Measurements from ENCODE around the gene TXLNB. TPM values are rescaled to one million over a fixed set of nuclear protein-coding genes. Genes with fewer than 3 reads are reported as not detected.

The TXLNB gene
- total RNA-seq, 1 donor from 2014 or later = 2.4 TPM

DNA sequence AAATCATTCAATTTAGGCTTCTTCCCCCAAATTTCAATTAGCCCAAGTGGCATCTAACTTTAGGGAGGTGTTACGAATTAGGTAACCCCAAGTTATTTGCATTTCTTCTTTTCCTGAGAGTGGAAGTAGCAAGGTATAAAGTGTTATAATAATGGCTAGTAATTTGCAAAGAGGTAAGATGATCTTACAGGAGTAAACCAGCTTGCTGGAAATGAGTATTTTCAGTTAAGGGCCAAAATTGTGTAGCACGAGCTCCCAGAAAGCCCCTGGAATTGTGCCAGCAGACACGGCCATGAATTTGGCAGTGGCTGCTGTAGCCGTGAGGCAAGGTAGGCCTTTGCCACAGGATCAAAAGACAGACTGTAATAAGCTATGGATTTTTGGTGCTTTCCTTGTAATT, 44.7 kb upstream of the TXLNB start:
- ChIA-PET CTCF (interaction anchor here (0.8 to 1.6 kb wide), 2 partner anchors 28 to 117 kb away, joined by 3 to 8 read pairs; no protein-coding TSS in a partner anchor), POLR2A (interaction anchor here (0.8 kb wide), 1 partner anchor 64 kb away, joined by 8 read pairs; no protein-coding TSS in a partner anchor)
- TF ChIP-seq, protein P1, sequence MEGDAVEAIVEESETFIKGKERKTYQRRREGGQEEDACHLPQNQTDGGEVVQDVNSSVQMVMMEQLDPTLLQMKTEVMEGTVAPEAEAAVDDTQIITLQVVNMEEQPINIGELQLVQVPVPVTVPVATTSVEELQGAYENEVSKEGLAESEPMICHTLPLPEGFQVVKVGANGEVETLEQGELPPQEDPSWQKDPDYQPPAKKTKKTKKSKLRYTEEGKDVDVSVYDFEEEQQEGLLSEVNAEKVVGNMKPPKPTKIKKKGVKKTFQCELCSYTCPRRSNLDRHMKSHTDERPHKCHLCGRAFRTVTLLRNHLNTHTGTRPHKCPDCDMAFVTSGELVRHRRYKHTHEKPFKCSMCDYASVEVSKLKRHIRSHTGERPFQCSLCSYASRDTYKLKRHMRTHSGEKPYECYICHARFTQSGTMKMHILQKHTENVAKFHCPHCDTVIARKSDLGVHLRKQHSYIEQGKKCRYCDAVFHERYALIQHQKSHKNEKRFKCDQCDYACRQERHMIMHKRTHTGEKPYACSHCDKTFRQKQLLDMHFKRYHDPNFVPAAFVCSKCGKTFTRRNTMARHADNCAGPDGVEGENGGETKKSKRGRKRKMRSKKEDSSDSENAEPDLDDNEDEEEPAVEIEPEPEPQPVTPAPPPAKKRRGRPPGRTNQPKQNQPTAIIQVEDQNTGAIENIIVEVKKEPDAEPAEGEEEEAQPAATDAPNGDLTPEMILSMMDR (IDR thresholded peaks at IDR 0.05) = no peak
- Mint-ChIP-seq H3K36me3 (ENCODE audit: low read depth) (no peaks in the 10 kb centered on the region), H3K4me1 (peaks cover 9% of the 10 kb centered on the region), H3K27ac (no peak overlapping the region), H3K4me3 (no peak overlapping the region), H3K9me3 (peaks cover 2% of the 10 kb centered on the region), H3K27me3 (no peaks in the 10 kb centered on the region)
- ATAC-seq (ENCODE audit: low read depth) (no peak), DNase-seq (no peak)
- intact Hi-C loops (cut with micrococcal nuclease) = loop anchor here (2.0 kb wide), 1 partner anchor 24 kb away; no protein-coding TSS in a partner anchor

DNA sequence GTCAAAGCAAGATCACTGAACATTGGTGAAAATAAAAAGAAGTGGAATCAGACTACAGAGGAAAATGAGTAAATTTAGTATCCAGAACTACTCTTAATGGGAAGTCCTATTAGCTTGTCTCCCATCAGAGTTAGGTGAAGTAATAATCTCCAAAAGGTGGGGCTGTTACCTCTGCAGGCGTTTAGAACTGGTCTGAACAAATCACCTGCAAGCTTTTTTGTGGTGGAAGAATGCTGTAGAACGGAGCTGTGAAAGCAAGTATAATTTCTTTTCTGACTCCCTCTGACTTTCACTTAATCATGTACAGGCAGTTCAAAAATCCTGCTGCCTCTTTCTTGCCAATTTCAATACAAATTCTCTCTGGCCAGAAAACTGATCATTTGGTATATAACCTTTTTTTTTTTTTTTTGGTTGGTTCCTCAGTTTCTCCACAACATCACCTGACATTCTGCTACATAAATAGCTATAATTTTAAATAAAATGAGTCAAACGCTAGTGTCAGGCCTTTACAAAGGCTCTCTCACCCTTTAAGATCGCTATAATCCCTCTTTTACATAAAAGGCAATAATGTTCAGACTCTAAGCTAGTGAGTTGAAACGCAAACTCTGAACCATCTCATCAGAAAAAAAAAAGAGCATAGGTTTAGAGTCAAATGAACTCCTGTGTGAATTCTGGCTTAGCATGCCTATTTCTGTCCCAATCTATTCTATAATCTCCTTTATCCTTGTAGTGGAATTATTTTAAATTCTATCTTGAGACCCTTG, 43.8 kb upstream of the TXLNB start:
- Mint-ChIP-seq H3K9me3 (no peaks in the 10 kb centered on the region), H3K27ac (no peak overlapping the region), H3K4me1 (peaks cover 9% of the 10 kb centered on the region), H3K36me3 (ENCODE audit: low read depth) (no peaks in the 10 kb centered on the region), H3K27me3 (no peaks in the 10 kb centered on the region), H3K4me3 (no peak overlapping the region)
- ChIA-PET POLR2A (interaction anchor here (0.8 kb wide), 1 partner anchor 63 kb away, joined by 8 read pairs; no protein-coding TSS in a partner anchor), CTCF (interaction anchor here (0.8 to 1.6 kb wide), 5 partner anchors 29 to 116 kb away, joined by 3 to 8 read pairs (median 4); no protein-coding TSS in a partner anchor)
- TF ChIP-seq, protein P1 (IDR thresholded peaks at IDR 0.05) = no peak
- DNase-seq (no peak), ATAC-seq (ENCODE audit: low read depth) (no peak)
- intact Hi-C loops (cut with micrococcal nuclease) = loop anchor here (2.0 kb wide), 1 partner anchor 25 kb away; no protein-coding TSS in a partner anchor

DNA sequence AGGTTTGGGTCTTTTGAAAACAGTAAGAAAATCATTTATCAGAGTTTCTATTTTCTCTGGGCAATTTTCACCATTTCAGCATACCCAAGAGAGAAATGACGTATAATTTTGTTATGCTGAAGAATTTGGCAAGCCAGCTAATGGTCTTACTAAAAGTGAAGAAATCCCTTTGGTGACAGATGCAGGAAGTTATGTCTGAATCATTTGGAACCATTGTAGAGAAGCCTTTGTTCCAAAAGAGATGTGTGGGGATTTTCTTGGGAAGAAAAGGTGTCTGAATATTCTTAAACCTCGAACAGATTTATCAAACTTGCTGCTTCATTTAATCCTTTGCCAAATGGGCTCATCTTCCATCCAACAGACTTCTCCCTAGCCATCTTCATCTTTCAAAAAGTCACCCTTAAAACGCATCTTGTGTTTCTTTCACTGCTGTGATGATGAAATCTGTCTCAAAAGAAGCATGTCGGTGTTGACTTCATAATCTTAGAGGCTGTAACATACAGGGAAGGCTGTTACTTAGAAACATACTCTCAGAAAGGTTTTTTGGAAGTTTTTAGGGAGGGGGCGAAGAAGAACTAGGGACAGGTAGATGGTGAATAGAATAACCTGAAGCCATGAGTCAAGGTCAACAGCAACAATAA, 43.1 kb upstream of the TXLNB start:
- no peak for ATAC-seq (ENCODE audit: low read depth)
- no peaks in the 10 kb centered on the region for H3K27me3 Mint-ChIP-seq
- intact Hi-C loops (cut with micrococcal nuclease) = no loop called here
- peaks cover 9% of the 10 kb centered on the region for H3K4me1 Mint-ChIP-seq
- ChIA-PET POLR2A (no interaction called here), CTCF (interaction anchor here (1.0 to 1.3 kb wide), 3 partner anchors 30 to 116 kb away, joined by 3 to 4 read pairs (median 4); no protein-coding TSS in a partner anchor)
- H3K27ac Mint-ChIP-seq = no peak overlapping the region
- TF ChIP-seq, protein P1 (IDR thresholded peaks at IDR 0.05) = no peak
- no peak for DNase-seq
- no peaks in the 10 kb centered on the region for H3K9me3 Mint-ChIP-seq
- no peaks in the 10 kb centered on the region for H3K36me3 Mint-ChIP-seq (ENCODE audit: low read depth)
- H3K4me3 Mint-ChIP-seq = no peak overlapping the region

DNA sequence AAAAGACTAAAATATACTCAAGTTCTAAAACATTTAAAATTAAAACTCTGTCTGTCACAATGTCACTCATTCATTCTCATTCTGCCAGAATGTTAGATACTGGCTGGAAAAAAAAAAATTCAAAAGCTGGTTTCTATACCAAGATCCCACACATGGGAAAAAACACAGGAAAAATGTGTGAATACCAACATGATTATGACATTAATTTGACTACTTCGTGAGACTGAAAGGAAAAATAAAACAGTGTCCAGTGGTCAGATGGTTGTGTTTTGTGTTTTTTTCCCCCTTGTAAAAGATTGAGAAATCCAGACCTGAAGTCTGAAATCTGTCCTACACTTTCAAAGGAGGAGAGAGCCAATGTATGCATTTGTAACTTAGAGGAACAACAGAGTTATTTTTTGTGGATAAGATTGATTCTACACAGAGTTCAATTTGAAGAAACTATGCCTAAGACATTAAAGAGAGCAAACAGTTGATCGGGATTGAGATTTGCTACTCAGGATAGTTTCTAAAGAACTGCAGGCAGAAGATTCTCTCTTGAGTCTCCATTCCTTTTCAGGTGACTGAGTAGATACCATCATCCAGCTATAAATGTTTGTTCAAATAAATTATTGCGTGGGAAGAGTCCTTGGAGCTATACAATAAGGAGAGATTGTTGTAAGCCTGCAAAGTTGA, 39.2 kb upstream of the TXLNB start:
- Mint-ChIP-seq H3K4me1 (peaks cover 15% of the 10 kb centered on the region), H3K9me3 (no peaks in the 10 kb centered on the region), H3K27ac (no peak overlapping the region), H3K27me3 (no peaks in the 10 kb centered on the region), H3K4me3 (no peak overlapping the region), H3K36me3 (ENCODE audit: low read depth) (peaks cover 2% of the 10 kb centered on the region)
- no peak for DNase-seq
- ATAC-seq (ENCODE audit: low read depth) = no peak
- ChIA-PET CTCF (interaction anchor here (1.2 kb wide), 1 partner anchor 112 kb away, joined by 3 read pairs; no protein-coding TSS in a partner anchor), POLR2A (interaction anchor here (1.0 kb wide), 1 partner anchor 60 kb away, joined by 9 read pairs; no protein-coding TSS in a partner anchor)
- TF ChIP-seq, protein P1 (IDR thresholded peaks at IDR 0.05) = no peak
- intact Hi-C loops (cut with micrococcal nuclease) = no loop called here

All from activated B cell treated with CpG ODN at 0.5 μM for 24 hours (primary cell).